SK-N-SH (cell line): Measurements from ENCODE around the gene DOCK8.

Source experiments
- CTCF ChIP-seq: fragments of 200-600 bp; sonication (generic); IDR thresholded peaks from 2 replicates; pipeline ENCODE4 v1.6.1; 2017; ENCODE audit warnings: antibody characterized with exemption, mild to moderate bottlenecking, moderate library complexity
- EP300 ChIP-seq, 2 experiments: IDR thresholded peaks; 2 replicates each; pipeline versions ENCODE4 v1.4.0 to v1.6.1; 2012; ENCODE audit warnings: borderline replicate concordance in 1 of 2, low read depth in 1 of 2, low read length in 1 of 2
- EZH2phosphoT487 ChIP-seq: fragments of 200-600 bp; sonication (generic); IDR thresholded peaks from 2 replicates; pipeline ENCODE4 v1.6.1; 2017; ENCODE audit warnings: low read depth, mixed run types, mild to moderate bottlenecking, antibody characterized with exemption, moderate library complexity, borderline replicate concordance
- FOXM1 ChIP-seq: IDR thresholded peaks from 2 replicates; pipeline ENCODE4 v1.4.0; 2012; ENCODE audit warnings: low read depth, mild to moderate bottlenecking
- PBX3 ChIP-seq: IDR thresholded peaks from 2 replicates; pipeline ENCODE4; 2012
- RAD21 ChIP-seq: IDR thresholded peaks from 2 replicates; pipeline ENCODE4 v1.6.1; 2012; ENCODE audit warnings: mild to moderate bottlenecking, low read length
- REST ChIP-seq: IDR thresholded peaks from 2 replicates; pipeline ENCODE4 v1.6.1; 2012; ENCODE audit warnings: mild to moderate bottlenecking, low read depth, low read length, moderate library complexity
- SIN3A ChIP-seq: IDR thresholded peaks from 2 replicates; pipeline ENCODE4 v1.6.1; 2012; ENCODE audit warnings: low read depth, mild to moderate bottlenecking, low read length, moderate library complexity, borderline replicate concordance
- SMC3 ChIP-seq: IDR thresholded peaks from 2 replicates; pipeline ENCODE4 v1.6.1; 2012; ENCODE audit warnings: low read depth, low read length, improper control_type of control experiment
- ZBTB33 ChIP-seq: IDR thresholded peaks from 2 replicates; pipeline ENCODE4 v1.4.0; 2012; ENCODE audit warnings: low read depth, borderline replicate concordance

GRCh38 chr9:472479-473075 lies 257.9 kb downstream of the DOCK8 start:
- TF ChIP-seq EZH2phosphoT487 (no peak), CTCF (no peak), RAD21 (no peak), EP300 (IDR thresholded peaks at IDR 0.05; ENCODE audit: borderline replicate concordance in 1 of 2, low read depth in 1 of 2, low read length in 1 of 2) (no peak), REST (no peak), ZBTB33 (no peak), SMC3 (no peak), PBX3 (no peak), SIN3A (no peak), FOXM1 (no peak)
